Daoy (cell line): ENCODE results near the gene NCOA5. TPM values are rescaled to one million over a fixed set of nuclear protein-coding genes. Genes with fewer than 3 reads are reported as not detected.

Experiments used
- DNase-seq: peaks from one replicate; pipeline ENCODE4 v3.0.0-alpha.2; 2015; ENCODE audit warnings: low read depth
- total RNA-seq: library from RNA; depleted of rRNA; stranded (reverse); fragments of >200 nt; shearing (Covaris generic); gene quantifications from 2 replicates; pipeline ENCODE4 v1.2.3, GENCODE V29; 2014; rRNA removed

The NCOA5 gene
- total RNA-seq, 1 experiment from 2014 or later, result 25.3 TPM

DNA sequence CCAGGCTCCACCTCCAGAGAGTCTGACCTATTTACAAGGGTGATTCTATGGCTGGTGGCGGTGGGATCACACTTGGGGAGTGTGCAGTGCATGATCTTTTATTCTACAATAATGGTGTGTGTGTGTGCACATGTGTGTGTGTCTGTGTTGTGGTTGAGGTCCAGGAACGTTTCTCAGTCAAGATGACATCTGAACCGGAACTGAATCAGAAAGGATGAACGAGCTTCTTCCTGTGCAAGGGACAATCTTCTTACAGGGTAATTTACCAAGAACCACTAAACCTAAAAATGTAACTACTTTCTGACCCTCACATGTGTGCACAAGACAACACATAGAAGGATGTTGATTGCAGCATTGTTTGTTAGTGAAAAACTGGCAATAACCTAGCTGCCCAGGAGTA is 72.5 kb downstream of the NCOA5 start:
- DNase-seq, result no peak

DNA sequence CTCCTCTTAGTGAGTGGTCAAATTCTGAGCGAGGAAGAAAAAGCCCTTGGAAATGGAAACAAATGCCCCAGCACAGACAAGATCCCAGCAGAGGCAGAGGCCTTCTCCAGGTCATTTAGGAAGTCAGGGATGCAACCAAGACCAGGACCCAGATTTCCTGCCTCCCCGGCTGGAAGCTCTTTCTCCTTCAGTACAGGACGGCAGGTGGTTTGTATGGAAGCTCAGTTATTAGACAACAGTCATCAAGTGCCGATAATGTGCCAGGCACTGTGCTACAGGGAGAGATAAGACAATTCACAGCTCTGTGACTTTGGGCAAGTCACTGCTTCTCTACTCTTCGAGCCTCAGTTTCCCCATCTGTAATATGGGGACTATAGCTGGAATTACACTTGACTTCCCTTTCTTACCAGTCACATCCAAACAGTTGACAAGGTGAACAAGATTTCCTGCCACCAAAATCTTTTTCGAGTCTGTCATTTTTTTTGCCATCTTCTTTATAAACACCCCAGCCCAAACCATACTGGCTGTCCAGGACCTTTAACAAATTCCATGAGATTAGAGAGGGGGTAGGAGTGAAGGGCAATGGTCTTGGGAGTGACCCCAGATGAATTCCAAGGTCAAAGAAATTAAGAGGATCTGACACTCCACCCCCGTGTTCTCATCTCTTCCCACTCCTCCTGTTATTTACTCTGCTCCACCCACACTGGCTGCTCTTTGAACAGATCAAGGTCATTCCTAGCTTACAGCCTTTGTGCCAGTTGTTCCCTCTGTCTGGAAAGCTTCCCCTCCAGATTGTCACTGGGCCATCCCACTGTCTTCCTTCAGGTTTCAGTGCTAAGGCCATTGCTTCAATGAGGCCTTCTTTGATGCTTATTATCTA is 75.0 kb downstream of the NCOA5 start:
- DNase-seq, result no peak

DNA sequence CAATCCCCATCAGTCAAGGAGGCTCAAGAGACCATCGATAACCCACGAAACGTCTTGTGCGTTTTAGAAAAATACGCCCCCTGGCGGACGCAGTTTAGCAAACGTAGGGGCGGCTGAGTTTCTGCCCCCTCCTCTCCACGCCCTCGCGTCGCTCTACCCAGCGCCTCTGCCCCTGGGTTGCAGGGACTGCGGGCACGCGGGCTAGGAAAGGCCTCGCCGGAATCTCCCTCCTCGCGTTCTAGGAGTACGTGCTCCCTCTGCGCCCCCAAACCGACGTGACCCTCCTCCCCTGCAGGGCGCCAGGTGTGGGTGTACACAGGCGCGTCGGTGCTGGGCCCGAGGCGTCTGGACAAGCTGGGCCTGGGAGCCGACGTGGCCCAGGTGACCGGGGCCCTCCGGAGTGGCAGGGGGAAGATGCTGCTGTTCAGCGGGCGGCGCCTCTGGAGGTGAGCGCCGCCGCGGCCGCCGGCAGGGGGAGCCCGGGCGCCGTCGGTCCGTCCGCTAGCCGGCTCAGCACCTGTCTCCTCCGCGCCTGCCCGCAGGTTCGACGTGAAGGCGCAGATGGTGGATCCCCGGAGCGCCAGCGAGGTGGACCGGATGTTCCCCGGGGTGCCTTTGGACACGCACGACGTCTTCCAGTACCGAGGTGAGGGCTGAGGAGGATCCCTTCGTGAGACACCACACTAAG is 75.8 kb downstream of the NCOA5 start:
- DNase-seq, result peak; percentile 67

DNA sequence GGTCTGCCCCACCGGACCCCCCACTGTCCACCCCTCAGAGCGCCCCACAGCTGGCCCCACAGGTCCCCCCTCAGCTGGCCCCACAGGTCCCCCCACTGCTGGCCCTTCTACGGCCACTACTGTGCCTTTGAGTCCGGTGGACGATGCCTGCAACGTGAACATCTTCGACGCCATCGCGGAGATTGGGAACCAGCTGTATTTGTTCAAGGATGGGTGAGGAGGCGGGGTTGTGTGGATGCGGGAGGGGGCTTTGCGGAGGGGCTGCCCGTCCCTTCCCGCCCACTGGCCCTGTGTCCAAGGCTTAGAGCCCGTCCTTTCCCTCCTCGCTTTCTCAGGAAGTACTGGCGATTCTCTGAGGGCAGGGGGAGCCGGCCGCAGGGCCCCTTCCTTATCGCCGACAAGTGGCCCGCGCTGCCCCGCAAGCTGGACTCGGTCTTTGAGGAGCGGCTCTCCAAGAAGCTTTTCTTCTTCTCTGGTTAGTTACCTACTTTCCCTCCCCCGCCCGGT is 76.4 kb downstream of the NCOA5 start:
- no peak for DNase-seq

- DNase-seq, result no peak
These were observed 76.8 kb downstream of the NCOA5 start for GRCh38 chr20:46012921-46013320.

- peak; percentile 41 for DNase-seq
These were observed 77.9 kb downstream of the NCOA5 start for GRCh38 chr20:46011631-46012482.

Other genes starting within 250 kb of the NCOA5 start
- 35.7 and 46.8 TPM in 2 replicates for gene ACOT8, start 232.6 kb downstream of the NCOA5 start, total RNA-seq
- gene ZSWIM3, start 232.3 kb downstream of the NCOA5 start, total RNA-seq, result 3.7 and 3.9 TPM in 2 replicates
- gene ZSWIM1, start 208.7 kb downstream of the NCOA5 start, total RNA-seq, result 5.9 and 6.8 TPM in 2 replicates
- gene SPATA25, start 202.3 kb downstream of the NCOA5 start, total RNA-seq, result not detected in 2 replicates
- 0.42 and 2.3 TPM in 2 replicates for gene NEURL2, start 198.8 kb downstream of the NCOA5 start, total RNA-seq
- 25.4 and 34.7 TPM in 2 replicates for gene CTSA, start 198.6 kb downstream of the NCOA5 start, total RNA-seq
- gene PLTP, start 177.8 kb downstream of the NCOA5 start, total RNA-seq, result 0.30 and 0.80 TPM in 2 replicates
- 2.7 and 3.6 TPM in 2 replicates for gene PCIF1, start 155.3 kb downstream of the NCOA5 start, total RNA-seq
- gene ZNF335, start 117.8 kb downstream of the NCOA5 start, total RNA-seq, result 9.5 and 12.1 TPM in 2 replicates
- gene MMP9, start 81.1 kb downstream of the NCOA5 start, total RNA-seq, result 2.8 and 6.8 TPM in 2 replicates
- gene SLC12A5, start 60.7 kb downstream of the NCOA5 start, total RNA-seq, result 0.54 TPM in 1 of 2 replicates, not detected in the other
- gene CD40, start 28.4 kb upstream of the NCOA5 start, total RNA-seq, result 0.06 TPM in 1 of 2 replicates, not detected in the other
- gene CDH22, start 218.5 kb upstream of the NCOA5 start, total RNA-seq, result under 0.01 TPM in 1 of 2 replicates, not detected in the other